H9 (cell line): ENCODE measurements around the gene GAS1. TPM values are rescaled to one million over a fixed set of nuclear protein-coding genes. Genes with fewer than 3 reads are reported as not detected.

Experiments used
- DNase-seq: peaks from one replicate; pipeline ENCODE4 v3.0.0-alpha.2; 2017
- H2AFZ ChIP-seq: one replicate; pipeline ENCODE4 v1.6.1; 2013; ENCODE audit warnings: mild to moderate bottlenecking, low read length, control low read depth, moderate library complexity
- H2AK5ac ChIP-seq: 2 replicates; pipeline ENCODE4 v1.6.1; 2013; ENCODE audit warnings: low read length, control low read depth, mixed read lengths; ENCODE audit not compliant: insufficient read length
- H2BK120ac ChIP-seq: one replicate; pipeline ENCODE4 v1.6.1; 2013; ENCODE audit warnings: low read depth, mild to moderate bottlenecking, low read length, control low read depth, inconsistent platforms; ENCODE audit not compliant: poor library complexity, severe bottlenecking
- H2BK12ac ChIP-seq: 2 replicates; pipeline ENCODE4 v1.6.1; 2013; ENCODE audit warnings: low read length, control low read depth, mixed read lengths, low read depth; ENCODE audit not compliant: insufficient read length
- H2BK15ac ChIP-seq: 2 replicates; pipeline ENCODE4 v1.6.1; 2013; ENCODE audit warnings: low read depth, low read length, control low read depth
- H2BK20ac ChIP-seq: one replicate; pipeline ENCODE4 v1.6.1; 2013; ENCODE audit warnings: low read depth, mild to moderate bottlenecking, low read length, control low read depth, inconsistent platforms; ENCODE audit not compliant: poor library complexity, severe bottlenecking
- H2BK5ac ChIP-seq: 2 replicates; pipeline ENCODE4 v1.6.1; 2013; ENCODE audit warnings: low read length, control low read depth, mixed read lengths; ENCODE audit not compliant: insufficient read length
- H3K14ac ChIP-seq: 2 replicates; pipeline ENCODE4 v1.6.1; 2013; ENCODE audit warnings: low read length, control low read depth; ENCODE audit not compliant: insufficient read depth
- H3K18ac ChIP-seq: 2 replicates; pipeline ENCODE4 v1.6.1; 2013; ENCODE audit warnings: low read depth, mild to moderate bottlenecking, mixed read lengths, low read length, control low read depth; ENCODE audit not compliant: insufficient read length
- H3K23ac ChIP-seq: 2 replicates; pipeline ENCODE4 v1.6.1; 2013; ENCODE audit warnings: low read length, control low read depth, mixed read lengths, low read depth; ENCODE audit not compliant: insufficient read length
- H3K23me2 ChIP-seq: 2 replicates; pipeline ENCODE4 v1.6.1; 2013; ENCODE audit warnings: low read depth, mild to moderate bottlenecking, mixed read lengths, low read length, control low read depth; ENCODE audit not compliant: insufficient read length, poor library complexity, severe bottlenecking
- H3K27ac ChIP-seq: 2 replicates; pipeline ENCODE4 v1.5.1; 2013; ENCODE audit warnings: low read length, control low read depth, mixed read lengths, low read depth; ENCODE audit not compliant: insufficient read length
- H3K27me3 ChIP-seq: 2 replicates; pipeline ENCODE4 v1.6.1; 2013; ENCODE audit warnings: low read length, control low read depth, inconsistent platforms; ENCODE audit not compliant: insufficient read depth
- H3K4ac ChIP-seq: 2 replicates; pipeline ENCODE4 v1.6.1; 2013; ENCODE audit warnings: low read depth, mild to moderate bottlenecking, control low read depth, inconsistent platforms, low read length, moderate library complexity
- H3K4me1 ChIP-seq: 2 replicates; pipeline ENCODE4 v1.6.1; 2013; ENCODE audit warnings: low read length, control low read depth, inconsistent platforms; ENCODE audit not compliant: insufficient read depth
- H3K4me2 ChIP-seq: 2 replicates; pipeline ENCODE4 v1.6.1; 2013; ENCODE audit warnings: low read length, control low read depth, mixed read lengths; ENCODE audit not compliant: insufficient read length, insufficient read depth
- H3K56ac ChIP-seq: 2 replicates; pipeline ENCODE4 v1.6.1; 2013; ENCODE audit warnings: low read depth, mild to moderate bottlenecking, mixed read lengths, low read length, control low read depth; ENCODE audit not compliant: insufficient read length
- H3K79me1 ChIP-seq: 2 replicates; pipeline ENCODE4 v1.6.1; 2013; ENCODE audit warnings: low read depth, mild to moderate bottlenecking, moderate library complexity, low read length, control low read depth, inconsistent platforms; ENCODE audit not compliant: insufficient read depth, poor library complexity, severe bottlenecking
- H3K79me2 ChIP-seq: 2 replicates; pipeline ENCODE4 v1.6.1; 2013; ENCODE audit warnings: low read length, control low read depth, inconsistent platforms; ENCODE audit not compliant: insufficient read depth
- H3K9ac ChIP-seq: 2 replicates; pipeline ENCODE4 v1.6.1; 2013; ENCODE audit warnings: low read length, control low read depth, mixed read lengths; ENCODE audit not compliant: insufficient read length; ENCODE audit errors: extremely low read depth
- H3K9me3 ChIP-seq: one replicate; pipeline ENCODE4 v1.6.1; 2013; ENCODE audit warnings: low read depth, low read length, inconsistent platforms; ENCODE audit not compliant: control insufficient read depth
- H3T11ph ChIP-seq: one replicate; pipeline ENCODE4 v1.6.1; 2013; ENCODE audit warnings: mild to moderate bottlenecking, low read length, control low read depth, inconsistent platforms
- H4K20me1 ChIP-seq: one replicate; pipeline ENCODE4 v1.6.1; 2013; ENCODE audit not compliant: control insufficient read depth, insufficient read length, insufficient read depth
- H4K5ac ChIP-seq: 2 replicates; pipeline ENCODE4 v1.6.1; 2013; ENCODE audit warnings: low read depth, mild to moderate bottlenecking, mixed read lengths, low read length, control low read depth; ENCODE audit not compliant: insufficient read length
- H4K8ac ChIP-seq: replicated peaks from 2 replicates; pipeline ENCODE4 v1.6.1; 2013; ENCODE audit warnings: low read length, control low read depth, mixed read lengths, low read depth; ENCODE audit not compliant: insufficient read length
- H4K91ac ChIP-seq: 2 replicates; pipeline ENCODE4 v1.6.1; 2013; ENCODE audit warnings: low read depth, mild to moderate bottlenecking, moderate library complexity, mixed read lengths, low read length, control low read depth; ENCODE audit not compliant: insufficient read length
- H3K27ac Mint-ChIP-seq, 3 experiments: 2 replicates in 2 of 3; 3 replicates in 1 of 3; pipeline ENCODE4 v1.8.0; 2020 to 2021; ENCODE audit warnings: mixed read lengths in 3 of 3, mild to moderate bottlenecking in 1 of 3, moderate library complexity in 1 of 3
- H3K27me3 Mint-ChIP-seq: 2 replicates; pipeline ENCODE4 v1.8.0; 2021; ENCODE audit warnings: low read depth, mild to moderate bottlenecking, moderate library complexity, mixed read lengths
- H3K36me3 Mint-ChIP-seq, 3 experiments: 2 replicates in 2 of 3; 3 replicates in 1 of 3; pipeline ENCODE4 v1.8.0; 2020 to 2021; ENCODE audit warnings: low read depth in 3 of 3, mixed read lengths in 3 of 3; ENCODE audit not compliant: insufficient read depth in 1 of 3
- H3K4me1 Mint-ChIP-seq, 2 experiments: 2 replicates each; pipeline ENCODE4 v1.8.0; 2020; ENCODE audit warnings: mixed read lengths in 2 of 2
- H3K4me3 Mint-ChIP-seq, 2 experiments: 2 replicates in 1 of 2; 3 replicates in 1 of 2; pipeline ENCODE4 v1.8.0; 2020 to 2021; ENCODE audit warnings: mild to moderate bottlenecking in 2 of 2, mixed read lengths in 2 of 2, moderate library complexity in 1 of 2
- H3K9me3 Mint-ChIP-seq, 2 experiments: 2 replicates in 1 of 2; 3 replicates in 1 of 2; pipeline ENCODE4 v1.8.0; 2020; ENCODE audit warnings: mild to moderate bottlenecking in 2 of 2, mixed read lengths in 2 of 2, moderate library complexity in 1 of 2
- CTCF ChIP-seq: fragments of 200-600 bp; sonication (generic); conservative IDR thresholded peaks from 3 replicates; pipeline ENCODE4 v1.8.0; 2021; ENCODE audit warnings: antibody characterized with exemption, mild to moderate bottlenecking
- WGBS: extraction: QIAGEN DNeasy Blood & Tissue Kit; methylation state at CpG from one replicate; pipeline ENCODE4 v1.1.7; 2013; ENCODE audit warnings: missing lambda C conversion rate, low lambda C conversion rate, mixed read lengths; ENCODE audit not compliant: insufficient read length; ENCODE audit errors: extremely low coverage; 5-methylcytosine and 5-hydroxymethylcytosine counted together
- total RNA-seq: library from RNA; stranded (reverse); gene quantifications from 2 replicates; pipeline ENCODE4 v1.2.1, GENCODE V29; 2021

Gene GAS1
- total RNA-seq, 1 experiment from 2014 or later: 2.3 TPM

- Histone ChIP-seq H2AK5ac (no peak overlapping the region), H3K23ac (no peak overlapping the region), H3K79me1 (no peaks in the 10 kb centered on the region), H3K14ac (no peak overlapping the region), H3K18ac (no peak overlapping the region), H3K4me2 (no peak overlapping the region), H2BK5ac (no peak overlapping the region), H3K4me1 (no peaks in the 10 kb centered on the region), H3T11ph (no peak overlapping the region), H3K9ac (no peak overlapping the region), H4K8ac (no peak overlapping the region), H2BK15ac (no peak overlapping the region), H2BK20ac (no peak overlapping the region), H3K4ac (no peak overlapping the region), H4K5ac (no peak overlapping the region), H2BK12ac (no peak overlapping the region), H2BK120ac (no peak overlapping the region), H3K79me2 (no peaks in the 10 kb centered on the region), H3K27ac (no peak overlapping the region), H3K27me3 (no peaks in the 10 kb centered on the region), H3K56ac (no peak overlapping the region), H3K9me3 (no peaks in the 10 kb centered on the region), H2AFZ (no peak overlapping the region), H4K91ac (no peak overlapping the region), H3K23me2 (no peaks in the 10 kb centered on the region), H4K20me1 (no peaks in the 10 kb centered on the region)
- peaks cover 4% of the 10 kb centered on the region in 2 experiments; a peak in 3 of 4 replicates for H3K4me1 Mint-ChIP-seq
- no peaks in the 10 kb centered on the region; the same call in none of the 2 replicates for H3K27me3 Mint-ChIP-seq
- H3K4me3 Mint-ChIP-seq: no peak overlapping the region
- H3K36me3 Mint-ChIP-seq: no peaks in the 10 kb centered on the region
- no CpG with 5 or more reads among the region's 6 CpGs for WGBS
- TF ChIP-seq CTCF: no peak
- no peak overlapping the region for H3K27ac Mint-ChIP-seq
- no peak for DNase-seq
- H3K9me3 Mint-ChIP-seq: no peaks in the 10 kb centered on the region
Measured at GRCh38 chr9:86978922-86979474, 31.7 kb upstream of the GAS1 start.
